ENCODE results near the gene VPS35L.

The VPS35L gene

DNA sequence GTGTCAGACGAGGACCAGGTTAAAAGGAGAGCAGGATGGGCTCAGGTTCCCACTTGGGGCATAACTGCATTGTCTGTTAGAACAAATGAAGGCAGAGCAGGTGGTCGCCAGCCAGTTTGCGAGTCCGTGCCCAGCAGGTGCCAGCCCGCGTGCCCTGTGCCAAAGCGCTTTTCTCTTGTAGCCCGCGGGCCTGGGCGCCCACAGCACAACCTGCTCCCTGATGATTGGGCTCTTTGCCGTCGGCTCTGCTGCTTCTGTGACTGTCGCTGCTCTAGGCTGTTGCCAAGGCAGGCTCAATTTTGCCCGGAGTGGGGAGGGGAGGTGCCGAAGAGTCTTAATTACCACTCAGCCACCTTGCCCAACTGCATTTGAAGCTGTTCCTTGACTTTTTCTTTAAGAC lies 141.5 kb downstream of the VPS35L start:
- DNase-seq = no peak

DNA sequence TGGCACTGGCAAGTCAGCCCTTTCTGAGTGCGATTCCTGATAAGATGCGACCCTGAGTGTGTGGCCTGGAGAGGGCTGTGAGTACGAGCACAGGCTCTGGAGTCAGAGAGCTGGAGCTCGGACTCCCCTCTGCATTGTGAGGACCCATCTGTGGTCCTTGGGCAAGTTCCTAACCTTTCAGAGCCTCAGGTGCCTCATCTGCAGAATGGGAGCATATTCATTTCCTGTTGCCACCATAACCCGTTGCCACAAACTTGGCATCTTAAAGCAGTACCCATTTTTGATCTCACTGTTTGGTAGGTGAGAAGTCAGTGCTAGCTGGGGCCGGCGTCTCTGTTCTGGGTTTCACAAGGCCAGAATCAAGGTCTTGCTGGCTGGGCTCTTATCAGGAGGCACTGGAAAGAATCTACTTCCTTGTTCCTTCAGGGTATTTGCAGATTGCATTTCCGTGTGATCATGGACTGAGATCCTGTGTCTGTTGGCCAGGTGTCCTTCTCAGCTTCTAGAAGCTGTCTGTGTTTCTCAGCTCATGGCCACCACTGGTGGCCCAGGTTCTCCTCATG lies 142.3 kb downstream of the VPS35L start:
- DNase-seq = no peak

DNA sequence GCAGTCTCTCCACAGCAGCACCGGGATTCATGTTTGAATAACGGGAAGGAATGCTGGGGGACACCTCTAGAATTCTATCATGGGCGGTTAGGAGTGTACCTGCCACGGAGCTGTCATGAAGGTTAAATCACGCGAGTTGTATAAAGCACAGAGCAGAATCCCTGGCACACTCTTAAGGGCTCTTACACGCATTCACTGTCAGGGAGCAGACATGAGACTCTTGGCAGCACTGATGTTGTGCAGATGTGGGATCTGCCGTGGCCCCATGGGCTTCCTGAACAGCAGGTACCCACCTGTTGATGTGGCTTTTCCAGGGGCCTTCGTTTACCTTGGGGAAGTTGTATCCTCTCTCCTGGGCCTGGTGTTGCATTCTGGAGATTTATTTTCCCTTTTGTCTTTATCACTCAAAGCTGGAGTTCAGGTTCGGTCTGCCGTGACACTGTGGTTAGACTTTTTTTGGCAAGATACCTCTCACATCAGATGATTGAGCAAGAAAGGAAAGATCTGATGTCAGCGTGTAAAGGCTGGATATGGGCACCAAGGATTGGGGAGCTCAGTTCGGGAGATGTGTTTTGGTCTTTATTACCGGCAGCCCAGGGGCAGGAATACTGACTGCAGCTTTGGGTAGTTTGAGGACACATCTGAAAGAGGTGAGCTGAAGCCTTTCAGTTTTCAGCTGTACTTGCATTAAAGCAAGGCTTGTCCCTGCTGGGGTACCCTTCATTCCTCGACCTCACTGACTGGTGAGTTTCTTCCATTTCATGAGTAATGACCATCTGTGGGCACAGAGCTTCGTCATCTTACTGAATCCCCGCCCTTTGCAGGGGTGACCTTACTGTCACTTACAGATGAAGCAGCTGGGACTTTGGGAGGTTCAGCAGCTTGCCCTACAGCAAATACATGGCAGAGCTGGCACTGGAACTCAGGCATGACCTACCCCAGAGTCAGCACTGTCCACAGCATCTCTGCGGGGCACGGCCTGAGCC lies 143.3 kb downstream of the VPS35L start:
- no peak for DNase-seq

DNA sequence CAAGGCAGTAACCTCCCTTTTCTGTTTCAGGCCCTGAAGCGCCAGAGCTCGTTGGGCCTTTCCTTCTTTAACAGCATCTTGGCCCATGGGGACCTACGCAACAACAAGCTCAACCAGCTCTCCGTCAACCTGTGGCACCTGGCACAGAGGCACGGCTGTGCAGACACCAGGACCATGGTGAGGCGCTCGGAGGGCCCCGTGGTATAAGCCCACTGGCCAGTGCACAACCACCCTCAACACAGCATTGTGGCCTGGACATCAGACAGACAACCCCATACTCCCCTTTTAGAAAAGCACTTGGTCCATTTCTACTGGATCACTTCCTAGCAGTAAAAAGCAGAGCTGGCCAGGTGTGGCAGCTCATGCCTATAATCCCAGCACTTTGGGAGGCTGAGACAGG lies 144.0 kb downstream of the VPS35L start:
- no peak for DNase-seq

DNA sequence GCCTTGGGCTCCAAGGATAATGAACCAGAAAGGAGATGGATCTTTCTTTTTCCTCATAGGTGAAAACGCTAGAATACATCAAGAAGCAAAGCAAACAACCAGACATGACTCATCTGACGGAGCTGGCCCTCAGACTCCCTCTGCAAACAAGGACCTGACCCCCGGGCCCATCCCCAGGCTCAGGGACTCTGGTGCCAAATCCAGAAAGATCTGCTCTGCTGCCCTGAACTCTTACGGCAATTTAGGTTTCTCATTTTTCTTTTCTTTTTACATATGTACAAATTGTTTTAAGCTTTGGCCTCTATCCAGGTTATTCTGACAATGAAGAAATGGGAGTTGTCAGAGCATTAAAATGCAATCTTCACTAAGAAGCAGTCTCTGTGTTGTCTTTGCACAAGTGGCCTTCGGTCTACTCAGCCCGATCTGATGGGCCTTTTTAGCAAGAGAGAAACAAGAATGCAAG lies 144.8 kb downstream of the VPS35L start:
- DNase-seq = no peak

DNA sequence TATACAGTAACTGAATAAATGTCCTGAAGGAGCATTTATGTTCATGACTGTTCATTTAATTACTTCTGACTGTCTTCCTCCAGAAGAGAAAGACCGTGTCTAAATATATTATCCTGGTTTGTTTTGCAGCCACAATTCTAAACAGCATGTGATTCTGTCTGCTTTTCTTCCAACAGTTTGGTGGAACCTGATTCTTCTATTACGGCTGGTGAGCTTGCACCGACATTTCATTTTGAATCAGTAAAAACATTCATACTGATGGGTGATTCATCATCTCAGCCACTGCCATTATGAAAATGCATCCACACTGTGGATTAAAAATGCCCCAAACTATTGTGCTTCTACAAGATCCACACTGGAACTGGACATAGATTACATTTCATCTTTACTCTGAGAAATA lies 145.6 kb downstream of the VPS35L start:
- no peak for DNase-seq

DNA sequence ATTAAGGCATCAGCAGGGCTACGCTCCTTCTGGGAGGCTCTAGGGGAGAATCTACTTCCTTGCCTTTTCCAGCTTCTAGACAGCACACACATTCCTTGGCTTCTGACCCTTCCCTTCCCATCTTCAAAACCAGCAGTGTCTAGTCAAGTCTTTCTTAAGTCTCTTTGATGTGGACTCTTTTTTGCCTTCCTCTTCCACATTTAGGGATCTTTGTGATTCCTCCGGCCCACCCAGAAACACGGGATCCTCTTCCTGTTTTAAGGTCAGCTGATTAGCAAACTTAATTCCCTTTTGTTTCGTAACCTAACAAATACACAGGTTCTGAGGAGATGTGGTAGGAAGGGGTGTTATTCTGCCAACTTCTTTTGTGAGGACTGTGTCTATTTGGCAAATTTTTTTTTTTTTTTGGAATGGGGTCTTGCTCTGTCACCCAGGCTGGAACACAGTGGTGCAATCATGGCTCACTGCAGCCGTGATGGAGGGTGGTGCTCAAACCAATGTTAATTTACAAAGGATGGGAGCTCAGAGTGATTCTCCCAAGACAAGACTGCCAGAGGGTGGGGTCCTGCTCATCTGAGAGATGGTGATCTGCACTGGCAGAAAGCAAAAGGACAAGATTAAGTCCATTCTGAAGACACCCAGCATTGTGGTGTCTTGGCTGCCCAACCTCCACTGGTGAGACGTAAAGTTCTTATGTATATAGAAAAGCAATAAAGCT lies 147.8 kb downstream of the VPS35L start:
- no peak for DNase-seq

DNA sequence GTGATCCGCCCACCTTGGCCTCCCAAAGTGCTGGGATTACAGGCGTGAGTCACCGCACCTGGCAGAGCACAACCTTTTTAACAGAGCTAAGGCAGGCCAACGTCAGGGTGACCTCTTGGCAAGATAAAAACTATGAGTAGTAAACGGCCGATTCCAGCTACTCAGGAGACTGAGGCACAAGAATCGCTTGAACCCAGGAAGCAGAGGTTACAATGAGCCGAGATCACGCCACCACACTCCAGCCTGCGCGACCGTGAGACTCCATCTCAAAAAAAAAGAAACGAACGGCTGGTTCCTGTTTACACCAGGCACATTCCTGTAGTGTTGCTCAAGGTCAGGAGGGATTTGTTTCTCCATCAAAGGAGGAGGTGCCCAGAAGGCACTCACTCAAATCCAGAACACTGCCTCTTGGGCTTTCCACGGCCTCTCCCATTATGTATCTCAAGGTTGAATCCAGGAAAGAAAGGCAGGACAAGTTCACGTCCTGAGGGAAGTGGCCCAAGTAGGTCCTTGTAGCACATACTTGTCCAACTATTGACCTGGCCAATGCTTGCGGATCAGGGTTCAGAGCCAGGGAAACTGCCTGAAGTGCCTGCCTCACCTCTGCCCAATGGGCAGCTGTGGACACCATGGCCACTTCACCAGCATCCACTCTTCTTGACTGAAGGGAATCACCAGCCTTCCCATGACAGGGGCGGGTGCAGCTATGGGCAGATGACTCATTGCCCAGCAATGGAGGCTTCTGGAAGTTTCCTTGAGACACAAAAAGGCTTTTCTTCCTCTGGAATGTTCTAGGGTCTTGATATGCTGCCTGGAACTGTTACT lies 149.0 kb downstream of the VPS35L start:
- DNase-seq = no peak

DNA sequence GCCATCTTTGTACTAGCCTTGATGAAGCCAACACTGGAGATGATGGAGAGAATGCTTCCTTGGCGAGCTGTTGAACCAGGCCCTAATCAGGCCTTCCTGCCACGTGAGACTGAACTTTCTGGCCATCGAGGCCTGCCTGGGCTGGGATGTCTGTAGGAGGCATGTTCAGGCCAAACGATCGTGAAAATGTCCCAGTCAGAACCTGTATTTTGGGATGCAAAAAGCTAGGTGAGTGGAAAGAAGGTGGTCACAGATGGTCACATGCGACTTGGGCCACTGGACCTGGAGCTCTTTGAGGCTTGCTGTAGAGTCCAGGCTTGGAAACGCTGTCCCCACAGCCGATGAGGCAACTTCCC lies 149.6 kb downstream of the VPS35L start:
- DNase-seq = no peak

DNA sequence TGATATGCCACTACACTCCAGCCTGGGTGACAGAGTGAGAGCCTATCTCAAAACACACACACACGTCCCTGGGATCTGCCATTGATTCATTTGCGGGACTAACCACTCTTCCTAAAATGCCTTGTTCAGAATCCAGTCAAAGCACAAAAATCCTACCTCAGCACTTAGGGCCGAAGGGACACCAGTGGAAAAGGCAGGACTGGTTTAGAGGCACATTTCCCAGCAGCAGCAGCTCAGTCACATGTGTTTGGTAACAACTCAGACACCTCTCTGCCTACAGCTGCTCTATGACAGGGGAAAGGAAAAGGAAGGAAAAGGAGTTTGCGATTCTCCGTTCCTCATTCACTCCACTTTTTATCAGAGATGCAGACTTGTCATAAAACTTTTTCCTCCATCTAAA lies 150.3 kb downstream of the VPS35L start:
- DNase-seq = no peak

DNA sequence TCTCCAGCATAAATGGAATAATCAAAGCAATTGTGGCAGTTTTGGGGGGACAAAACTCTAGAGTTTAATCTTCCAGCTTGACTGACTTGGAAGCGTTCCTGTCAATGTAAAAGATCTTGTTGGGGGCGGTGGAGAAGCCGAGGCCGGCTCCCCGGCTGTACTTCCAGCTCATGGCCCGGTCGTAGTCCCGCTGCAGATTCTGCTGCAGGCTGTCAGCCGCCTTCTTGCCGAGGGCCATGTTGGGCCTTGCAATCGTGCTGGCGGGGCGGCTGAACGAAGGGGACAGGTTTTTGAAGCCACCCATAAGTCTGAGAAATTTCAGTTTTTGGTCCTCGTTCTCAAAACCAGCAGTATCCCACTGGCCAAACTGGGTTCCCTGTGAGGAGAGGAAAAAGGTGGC lies 151.3 kb downstream of the VPS35L start:
- no peak for DNase-seq

DNA sequence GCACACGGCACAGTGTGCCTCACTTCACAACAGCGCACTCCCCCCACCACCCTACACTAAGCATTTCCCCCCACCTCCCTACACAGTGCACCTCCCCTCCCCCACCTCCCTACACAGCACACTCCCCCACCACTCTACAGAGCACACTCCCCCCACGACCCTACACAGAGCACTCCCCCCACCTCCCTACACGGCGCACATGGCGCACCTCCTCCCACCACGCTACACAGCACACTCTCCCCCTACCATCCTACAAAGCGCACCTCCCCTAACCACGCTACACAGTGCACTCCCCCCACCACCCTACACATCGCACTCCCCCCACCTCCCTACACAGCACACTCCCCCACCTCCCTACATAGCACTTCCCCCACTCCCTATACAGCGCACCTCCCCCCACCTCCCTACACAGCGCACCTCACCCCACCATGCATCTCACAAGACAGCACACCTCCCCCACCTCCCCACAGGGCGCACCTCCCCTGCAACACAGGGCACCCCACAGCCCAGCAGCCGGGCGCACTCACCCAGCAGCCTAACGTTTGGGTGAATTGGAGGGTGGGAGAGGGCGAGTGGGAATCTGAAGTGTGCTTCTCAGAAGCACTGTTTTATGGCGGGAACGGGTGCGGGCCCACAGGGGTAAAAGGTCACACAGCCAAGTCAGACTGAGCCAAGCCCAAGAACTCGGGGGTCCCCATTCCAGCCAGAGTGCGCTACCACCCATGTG lies 152.2 kb downstream of the VPS35L start:
- DNase-seq = no peak

DNA sequence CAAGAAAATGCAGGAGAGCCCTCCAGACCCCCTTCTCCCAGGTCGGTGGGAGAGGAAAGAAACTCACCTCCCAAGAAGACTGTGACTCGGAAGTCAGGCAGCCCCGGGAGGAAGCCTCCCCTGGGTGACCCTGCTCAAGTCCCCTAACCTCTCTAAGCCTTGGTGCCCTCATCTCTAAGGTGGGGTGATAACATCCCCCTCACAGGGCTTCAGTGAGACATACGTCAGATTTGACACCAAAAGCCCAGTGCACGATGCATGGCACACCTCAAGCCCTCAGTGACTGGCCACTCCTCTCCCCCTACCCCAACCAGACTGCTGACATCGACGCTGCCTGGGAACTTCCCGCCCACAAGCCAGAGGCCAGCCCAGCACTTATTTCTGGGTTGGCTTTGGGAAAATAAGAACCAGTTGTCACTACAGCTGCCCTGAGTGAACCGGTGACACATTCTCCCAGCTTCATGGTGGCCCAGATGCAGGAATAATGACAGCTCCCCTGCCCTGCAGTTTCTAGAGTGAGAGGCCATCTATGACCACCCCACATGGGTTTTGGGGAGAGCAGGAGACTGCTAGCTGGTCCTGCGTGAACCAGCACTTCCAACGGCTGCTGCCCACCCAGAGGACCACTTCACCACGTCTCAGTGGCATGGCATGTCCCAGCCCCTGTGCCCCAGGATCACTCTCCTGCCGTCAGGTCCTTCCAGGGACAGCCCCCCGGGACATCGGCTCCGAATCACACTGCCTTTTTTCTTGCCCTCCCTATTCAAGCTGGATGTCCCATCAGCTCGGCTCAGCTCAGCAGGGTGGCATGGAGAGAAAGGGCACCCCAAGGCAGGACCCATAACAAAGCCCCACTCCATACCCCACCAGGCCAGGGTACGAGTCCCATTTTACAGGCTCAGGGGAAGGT lies 153.0 kb downstream of the VPS35L start:
- DNase-seq = no peak

DNA sequence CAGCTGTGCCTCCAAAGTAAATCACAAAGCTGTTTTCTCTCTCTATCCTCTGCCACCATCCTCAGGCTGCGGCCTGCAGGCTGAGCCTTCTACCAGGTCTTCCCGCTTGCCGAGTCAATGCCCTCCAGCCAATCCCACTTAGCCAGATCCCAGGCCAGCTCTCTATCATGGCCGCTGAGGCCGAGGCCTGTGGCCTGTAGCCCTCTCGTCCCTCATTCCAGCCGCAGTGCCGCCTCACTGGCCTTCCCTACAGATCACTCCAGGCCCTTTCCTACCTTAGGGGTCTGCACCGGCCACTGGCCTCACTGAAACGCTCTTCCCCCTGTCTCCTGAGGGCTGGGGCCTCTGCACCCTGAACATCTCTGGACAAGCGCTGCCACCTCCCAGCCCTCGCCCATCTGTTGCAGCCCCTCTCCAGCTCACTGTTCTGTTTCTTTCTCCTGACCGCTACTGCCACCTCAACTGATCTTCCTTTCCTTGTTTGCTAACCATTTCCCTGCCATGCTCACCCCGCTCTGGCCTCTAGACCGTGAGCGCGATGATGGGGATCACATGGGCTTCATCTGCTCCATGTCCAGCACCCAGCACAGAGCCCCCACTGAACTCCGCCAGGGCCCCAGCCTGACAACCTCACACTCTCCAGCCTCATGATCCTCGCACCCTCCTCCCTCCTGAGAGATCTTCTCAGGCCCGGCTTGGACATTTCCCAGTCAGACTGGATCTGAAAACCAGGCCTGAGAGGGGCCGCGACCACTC lies 154.1 kb downstream of the VPS35L start:
- DNase-seq = no peak

DNA sequence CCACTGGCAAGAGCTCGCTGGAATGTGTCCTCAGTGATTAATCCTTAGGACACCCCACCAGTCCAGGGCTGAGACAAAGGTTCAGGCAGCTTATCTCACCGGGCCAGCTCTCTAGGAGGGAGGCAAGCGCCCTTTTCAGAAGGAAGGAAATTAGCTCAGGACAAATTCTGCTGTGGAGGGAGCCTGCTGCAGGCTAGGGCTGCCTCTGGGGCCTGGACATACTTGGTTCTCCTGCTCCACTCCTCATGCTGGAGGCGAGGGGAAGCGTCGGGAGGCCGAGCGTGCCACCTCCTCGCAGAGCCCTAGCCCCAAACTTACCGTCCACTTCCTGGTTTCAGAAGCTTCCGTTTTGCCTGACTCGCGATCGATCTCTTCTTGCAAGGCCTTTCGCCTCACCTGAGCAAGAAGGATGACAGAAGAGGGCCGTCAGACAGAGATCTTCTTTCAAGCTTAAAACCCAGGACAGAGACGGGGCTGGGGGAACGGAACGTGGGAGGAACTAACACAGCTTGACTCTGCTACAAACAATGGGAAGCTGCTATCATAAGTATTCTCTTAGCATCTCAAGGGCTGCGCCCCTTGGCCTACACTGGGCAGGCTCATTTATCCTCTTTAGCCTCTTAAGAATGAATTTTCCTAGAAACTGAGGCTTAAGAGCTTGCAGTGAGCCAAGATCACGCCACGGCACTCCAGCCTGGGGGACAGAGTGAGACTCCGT lies 154.8 kb downstream of the VPS35L start:
- DNase-seq = no peak

DNA sequence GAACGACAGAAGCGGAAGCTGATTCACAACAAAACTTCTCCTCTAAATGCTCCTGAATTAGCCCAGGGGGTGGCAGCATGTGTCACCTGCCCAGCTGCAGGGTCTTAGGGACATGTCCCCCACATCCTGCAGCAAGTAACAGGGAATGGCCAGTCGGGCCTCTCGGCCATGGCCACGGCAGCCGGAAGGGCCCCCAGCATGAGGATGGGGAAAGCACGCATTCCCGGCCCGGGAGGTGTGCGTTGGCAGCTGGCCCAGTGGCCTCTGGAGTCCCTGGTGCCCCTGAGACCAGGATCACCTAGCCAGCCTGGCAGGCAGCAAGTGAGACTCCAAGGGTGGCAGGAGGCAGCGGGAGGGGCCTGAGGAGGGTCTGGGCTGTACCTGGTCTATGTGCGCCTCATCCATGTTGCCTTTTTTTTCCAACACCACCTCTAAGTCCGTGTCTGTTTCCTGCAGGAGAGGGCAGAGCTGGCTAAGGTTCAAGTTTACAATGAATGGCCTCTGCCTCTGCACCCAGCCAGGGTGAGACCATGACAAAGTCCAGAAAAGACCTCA lies 155.6 kb downstream of the VPS35L start:
- DNase-seq = no peak

DNA sequence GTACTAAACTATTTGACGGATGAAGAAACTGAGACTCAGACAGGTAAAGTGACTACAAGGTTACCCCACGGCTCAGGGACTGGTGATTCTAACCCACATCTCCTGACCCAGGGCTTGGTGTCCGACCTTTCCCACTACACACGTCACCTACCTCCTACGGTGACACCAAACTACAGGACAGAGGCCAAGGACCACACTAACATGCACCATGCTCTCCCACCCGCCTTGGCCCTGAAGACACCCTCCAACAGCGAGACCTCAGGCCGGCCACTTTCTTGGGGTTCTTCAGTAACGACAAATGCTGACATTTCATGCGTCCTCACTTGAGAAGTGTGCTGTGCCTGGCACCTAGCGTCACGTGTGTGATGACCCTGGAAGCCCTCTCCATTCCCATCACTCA lies 156.1 kb downstream of the VPS35L start:
- DNase-seq = no peak

DNA sequence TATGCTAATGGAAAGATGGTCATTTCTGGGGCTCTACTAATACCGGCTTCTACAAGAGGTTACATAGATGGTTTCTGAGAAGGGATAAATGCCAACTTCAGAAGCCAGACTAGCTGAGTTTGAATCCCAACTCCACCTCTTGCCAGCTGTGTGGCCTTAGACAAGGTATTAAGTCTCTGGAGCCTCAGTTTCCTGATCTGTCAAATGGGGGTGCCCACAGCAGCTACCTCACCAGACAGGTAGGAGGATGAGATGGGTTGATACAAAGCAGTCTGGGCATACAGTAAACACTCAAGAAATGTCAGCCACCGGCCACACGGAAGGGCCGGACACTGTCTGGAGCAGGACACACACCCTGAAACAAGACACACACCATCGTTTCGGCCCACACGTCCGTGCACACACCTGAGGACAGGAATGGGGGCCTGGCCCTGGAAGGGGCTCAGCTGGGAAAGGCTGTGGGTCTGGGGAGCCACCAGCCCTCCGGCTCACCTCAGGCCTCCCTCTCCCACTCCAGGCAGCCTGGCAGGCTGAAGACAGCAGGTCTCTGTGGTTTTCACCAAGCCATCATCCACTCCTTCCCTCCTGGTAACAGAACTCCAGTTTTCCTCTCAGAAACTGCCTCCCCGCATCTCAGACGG lies 157.0 kb downstream of the VPS35L start:
- DNase-seq = no peak

DNA sequence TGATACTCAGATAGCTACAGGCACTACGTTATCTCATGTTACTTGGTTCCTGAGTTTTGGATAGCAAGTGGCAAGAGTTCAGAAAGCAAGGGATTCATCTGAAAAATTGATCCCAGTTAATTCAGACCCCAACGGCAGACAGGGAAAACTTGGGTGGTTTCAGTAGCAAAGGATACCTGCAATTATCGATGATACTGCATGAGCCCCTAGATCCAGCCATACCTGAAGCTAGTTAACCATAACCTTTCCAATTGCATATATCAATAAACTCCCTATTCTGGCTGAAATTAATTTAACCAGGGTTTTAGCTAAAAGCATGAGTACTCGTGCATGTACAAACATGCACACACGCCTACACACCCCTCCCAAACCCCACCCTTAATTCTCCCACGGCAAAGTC lies 158.2 kb downstream of the VPS35L start:
- DNase-seq = no peak
